Upper lobe of left lung (tissue), 4 donors: ENCODE measurements around the gene DEPDC5.

Source experiments
- EP300 ChIP-seq, 4 donors: sonication (generic); formaldehyde crosslinking; IDR thresholded peaks; one replicate each; pipeline ENCODE4 v1.5.1; 2017; ENCODE audit warnings: antibody characterized with exemption in 4 of 4, control low read depth in 2 of 4
- TF ChIP-seq, protein P1 (sequence below), 6 experiments: fragments of 450-650 bp in 4 of 6; fragments of 200-600 bp in 2 of 6; sonication (generic) in 2 of 6; IDR thresholded peaks; one replicate each; pipeline ENCODE4 v1.5.1; 2016 to 2019; ENCODE audit warnings: antibody characterized with exemption in 6 of 6

DNA sequence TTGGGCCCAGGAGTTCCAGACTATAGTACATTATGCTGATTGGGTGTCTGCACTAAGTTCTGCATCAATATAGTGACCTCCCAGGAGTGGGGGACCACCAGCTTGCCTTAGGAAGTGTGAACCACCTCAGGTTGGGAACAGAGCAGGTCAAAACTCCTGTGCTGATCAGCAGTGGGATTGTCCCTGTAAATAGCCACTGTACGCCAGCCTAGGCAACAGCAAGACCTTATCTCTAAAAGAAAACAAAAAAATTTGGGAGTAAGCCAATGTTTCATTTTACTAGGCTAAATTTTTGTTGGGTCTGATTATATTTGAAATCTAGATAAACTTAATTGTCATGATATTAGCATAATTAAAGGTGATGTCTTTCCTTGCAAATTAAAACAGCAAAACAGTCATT, 3.4 kb downstream of the DEPDC5 start:
- TF ChIP-seq, protein P1, sequence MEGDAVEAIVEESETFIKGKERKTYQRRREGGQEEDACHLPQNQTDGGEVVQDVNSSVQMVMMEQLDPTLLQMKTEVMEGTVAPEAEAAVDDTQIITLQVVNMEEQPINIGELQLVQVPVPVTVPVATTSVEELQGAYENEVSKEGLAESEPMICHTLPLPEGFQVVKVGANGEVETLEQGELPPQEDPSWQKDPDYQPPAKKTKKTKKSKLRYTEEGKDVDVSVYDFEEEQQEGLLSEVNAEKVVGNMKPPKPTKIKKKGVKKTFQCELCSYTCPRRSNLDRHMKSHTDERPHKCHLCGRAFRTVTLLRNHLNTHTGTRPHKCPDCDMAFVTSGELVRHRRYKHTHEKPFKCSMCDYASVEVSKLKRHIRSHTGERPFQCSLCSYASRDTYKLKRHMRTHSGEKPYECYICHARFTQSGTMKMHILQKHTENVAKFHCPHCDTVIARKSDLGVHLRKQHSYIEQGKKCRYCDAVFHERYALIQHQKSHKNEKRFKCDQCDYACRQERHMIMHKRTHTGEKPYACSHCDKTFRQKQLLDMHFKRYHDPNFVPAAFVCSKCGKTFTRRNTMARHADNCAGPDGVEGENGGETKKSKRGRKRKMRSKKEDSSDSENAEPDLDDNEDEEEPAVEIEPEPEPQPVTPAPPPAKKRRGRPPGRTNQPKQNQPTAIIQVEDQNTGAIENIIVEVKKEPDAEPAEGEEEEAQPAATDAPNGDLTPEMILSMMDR (IDR thresholded peaks at IDR 0.05): no peak
- no peak for TF ChIP-seq EP300 (IDR thresholded peaks at IDR 0.05)
